Forelimb muscle (tissue), 1 donor: ENCODE measurements around the gene LITAFD. TPM values are rescaled to one million over a fixed set of nuclear protein-coding genes. Genes with fewer than 3 reads are reported as not detected.
"Not testable (repeated sequence)": the region's sequence is repeated elsewhere in the genome, so short reads cannot be mapped to it uniquely, and the experiment has no call there.

Experiments used
- DNase-seq: peaks from one replicate; pipeline ENCODE4 v3.0.0-alpha.2; 2013; ENCODE audit warnings: low read depth
- polyA plus RNA-seq: library from polyadenylated mRNA; unstranded; fragments of 120-200 nt; gene quantifications from one replicate; pipeline ENCODE4 v1.2.1, GENCODE V29; 2013; ENCODE audit not compliant: insufficient read length

LITAFD gene
- polyA plus RNA-seq, 1 donor = not detected

GRCh38 chr16:8855972-8856371 is 26.2 kb upstream of the LITAFD start:
- no peak for DNase-seq

- no peak for DNase-seq
These were observed 22.9 kb upstream of the LITAFD start for GRCh38 chr16:8858994-8859912.

GRCh38 chr16:8859913-8860881 is 22.0 kb upstream of the LITAFD start:
- DNase-seq = no peak

GRCh38 chr16:8861563-8862308 is 20.4 kb upstream of the LITAFD start:
- no peak for DNase-seq

DNA sequence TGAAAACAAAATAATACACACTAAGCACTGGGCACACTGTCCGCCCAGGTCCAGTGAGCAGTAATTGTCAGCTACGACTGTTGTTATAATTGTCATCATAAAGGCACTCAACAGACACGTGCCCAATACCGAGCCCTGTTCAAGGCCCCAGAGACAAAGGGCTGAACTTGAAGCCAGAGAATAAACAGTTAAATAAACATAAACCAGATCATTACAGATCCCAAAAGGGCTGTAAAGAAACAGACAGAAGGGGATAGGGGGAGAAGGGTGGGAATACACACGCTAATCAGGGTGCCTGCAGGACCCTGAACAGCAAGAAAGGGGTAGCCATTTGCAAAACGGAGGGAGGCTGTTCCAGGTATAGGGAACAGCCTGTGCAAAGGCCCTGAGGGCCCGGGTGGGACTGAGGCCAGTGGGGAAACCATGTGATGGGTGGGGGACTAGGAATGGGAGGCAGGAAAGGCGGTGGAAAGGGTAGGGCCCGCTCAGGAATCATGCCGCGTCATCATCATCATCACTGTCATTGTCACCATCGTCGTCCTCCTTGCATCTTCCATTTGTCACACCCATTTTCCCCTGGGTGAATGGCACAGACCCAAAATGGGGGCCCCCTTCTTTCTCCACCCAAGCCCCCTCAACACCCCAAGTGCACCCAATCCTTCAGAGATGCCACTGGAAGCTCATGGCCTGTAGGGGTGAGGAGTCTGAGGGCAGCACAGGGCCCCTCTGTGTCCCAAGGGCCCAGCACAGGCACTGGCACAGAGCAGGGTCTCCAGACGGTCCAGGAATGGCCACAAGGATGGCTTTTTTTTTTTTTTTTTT is 19.6 kb upstream of the LITAFD start:
- no peak for DNase-seq

DNA sequence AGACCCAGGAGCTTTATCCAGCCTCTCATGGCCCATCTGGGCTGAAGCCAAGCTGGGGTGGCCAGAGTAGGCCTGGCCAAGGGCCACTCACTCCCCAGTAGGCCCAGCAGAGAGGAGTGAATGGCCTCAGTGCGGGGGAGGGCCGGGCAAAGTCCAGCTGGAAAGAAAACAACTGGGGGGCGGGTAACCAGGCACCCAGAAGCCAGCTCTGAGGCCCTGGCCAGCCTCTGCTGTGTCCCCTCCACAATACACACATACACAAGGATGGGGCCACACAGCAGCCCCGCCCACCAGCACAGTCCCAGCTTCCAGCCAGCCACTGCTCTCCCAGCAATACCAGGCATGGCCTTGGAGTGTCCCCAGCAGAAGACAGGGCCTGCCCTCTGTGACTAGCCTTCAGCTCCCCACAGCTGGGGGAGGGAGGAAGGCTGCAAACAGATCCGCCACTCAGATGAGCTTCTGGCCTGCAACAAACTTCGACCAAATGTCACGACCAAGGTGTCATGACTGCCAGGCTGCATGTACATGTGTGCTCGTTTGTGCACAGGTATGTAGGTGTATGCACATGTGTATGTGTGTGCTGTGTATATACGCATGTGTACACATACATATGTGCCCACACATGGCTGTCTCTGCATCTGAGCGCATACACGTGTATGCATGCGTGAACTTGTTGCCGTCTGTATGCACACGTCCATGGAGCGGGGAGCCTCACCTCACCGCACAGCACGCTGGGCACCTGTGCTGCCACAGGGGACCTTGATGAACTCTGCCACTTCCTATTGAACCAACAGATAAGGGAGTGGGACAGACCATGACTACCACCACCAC is 18.3 kb upstream of the LITAFD start:
- DNase-seq = no peak

- DNase-seq = no peak
These were observed 17.6 kb upstream of the LITAFD start for GRCh38 chr16:8864480-8865110.

DNA sequence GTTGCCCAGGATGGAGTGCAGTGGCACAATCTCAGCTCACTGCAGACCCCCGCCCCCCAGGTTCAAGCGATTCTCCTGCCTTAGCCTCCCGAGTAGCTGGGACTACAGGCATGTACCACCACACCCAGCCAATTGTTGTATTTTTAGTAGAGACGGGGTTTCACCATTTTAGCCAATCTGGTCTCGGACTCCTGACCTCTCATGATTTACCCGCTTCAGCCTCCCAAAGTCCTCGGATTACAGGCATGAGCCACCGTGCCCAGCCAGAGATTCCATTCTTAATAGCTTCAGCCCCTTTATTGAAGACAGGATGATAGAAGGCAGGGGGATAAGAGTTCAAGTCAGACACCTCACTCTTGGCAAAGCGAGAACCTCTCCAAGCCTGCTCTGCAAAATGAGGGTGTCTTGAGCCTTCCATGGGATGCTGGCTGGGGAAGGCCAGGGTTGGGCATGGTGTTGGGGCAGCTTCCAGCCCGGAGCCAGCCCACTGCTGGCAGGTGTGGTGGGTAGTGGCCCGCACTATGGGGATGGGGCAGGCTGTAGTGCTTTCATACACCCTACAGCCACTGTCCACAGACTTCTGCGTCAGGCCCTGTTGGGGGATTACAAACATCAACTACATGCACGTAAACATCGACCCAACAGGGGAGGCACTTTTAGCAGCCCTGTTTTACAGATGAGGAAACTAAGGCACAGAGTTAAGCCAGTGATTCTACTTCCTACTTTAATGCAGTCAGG is 16.8 kb upstream of the LITAFD start:
- DNase-seq = no peak

DNA sequence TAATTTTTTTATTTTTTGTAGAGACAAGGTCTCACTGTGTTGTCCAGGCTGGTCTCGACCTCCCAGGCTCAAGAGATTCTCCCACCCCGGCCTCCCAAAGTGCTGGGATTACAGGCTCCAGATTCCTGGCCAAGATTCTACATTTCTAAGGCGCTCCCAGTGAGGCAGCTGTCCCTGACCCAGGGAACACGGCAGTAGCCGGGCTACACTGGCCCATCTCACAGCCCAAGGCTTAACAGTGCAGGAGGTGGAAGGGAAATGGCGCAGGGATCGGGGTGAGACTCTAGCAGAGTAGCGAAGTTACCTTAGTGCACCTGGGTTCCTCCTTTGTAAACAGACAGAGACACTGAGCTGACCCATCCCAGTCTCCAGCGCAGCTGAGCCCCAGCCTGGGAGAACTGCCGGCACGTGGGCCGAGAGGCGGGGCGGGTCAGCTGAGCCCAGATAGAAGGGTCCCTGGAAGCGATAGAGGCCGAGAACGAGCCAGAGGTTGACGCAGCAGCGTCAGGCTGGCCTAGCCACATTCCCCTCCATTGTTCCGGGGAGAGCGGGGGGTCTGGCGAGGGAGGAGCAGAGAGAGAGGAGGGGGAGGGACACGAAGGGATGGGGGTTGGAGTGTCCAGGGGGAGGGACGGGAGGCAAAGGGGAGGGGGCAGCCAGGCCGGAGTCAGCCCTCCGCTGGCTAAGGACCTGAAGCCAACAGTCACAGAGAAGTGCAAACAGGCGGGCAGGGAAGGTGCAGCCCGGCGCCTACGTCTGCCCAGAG is 15.8 kb upstream of the LITAFD start:
- DNase-seq = peak; percentile 28

DNA sequence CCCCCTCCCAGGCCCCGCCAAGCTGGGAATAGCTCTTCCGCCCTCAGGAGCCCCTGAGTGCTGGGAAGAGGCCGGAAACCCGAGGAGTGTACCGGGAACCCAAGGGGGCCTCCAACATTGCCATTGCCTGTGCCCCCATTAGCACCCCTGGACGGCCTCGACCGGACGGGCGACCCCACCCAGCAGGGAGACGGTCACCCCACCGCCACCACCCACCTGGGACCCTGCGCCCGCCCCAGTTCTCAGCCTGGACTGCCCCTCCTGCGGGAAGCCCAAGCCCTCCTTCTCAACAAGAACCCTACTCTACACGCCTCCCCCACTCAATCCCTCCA is 15.3 kb upstream of the LITAFD start:
- DNase-seq = no peak

GRCh38 chr16:8867216-8867931 is 14.8 kb upstream of the LITAFD start:
- DNase-seq = no peak

GRCh38 chr16:8867932-8868415 is 14.2 kb upstream of the LITAFD start:
- no peak for DNase-seq

GRCh38 chr16:8868416-8869211 is 13.5 kb upstream of the LITAFD start, which contains the start of gene CARHSP1:
TSS of gene CARHSP1 (minus strand) at chr16:8869006. CDS start at chr16:8859328, 9,678 bp downstream.
- peak; percentile 51 for DNase-seq

- DNase-seq = no peak
These were observed 12.8 kb upstream of the LITAFD start for GRCh38 chr16:8869212-8869987.

DNA sequence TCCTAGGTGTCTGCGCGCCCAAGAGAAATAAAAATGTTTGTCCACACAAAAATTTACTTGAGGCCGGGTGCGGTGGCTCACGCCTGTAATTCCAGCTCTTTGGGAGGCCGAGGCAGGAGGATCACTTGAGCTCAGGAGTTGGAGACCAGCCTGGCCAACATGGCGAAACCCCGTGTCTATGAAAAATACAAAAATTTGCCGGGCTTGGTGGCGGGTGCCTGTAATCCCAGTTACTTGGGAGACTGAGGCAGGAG is 12.2 kb upstream of the LITAFD start:
- DNase-seq = not testable (repeated sequence)

- no peak for DNase-seq
These were observed 10.1 kb upstream of the LITAFD start for GRCh38 chr16:8872071-8872470.
